HL-60 (cell line): ENCODE data around the gene ARMH2.

Source experiments
- DNase-seq, 2 experiments: peaks; one replicate each; pipeline ENCODE4 v3.0.0-alpha.2; 2010 to 2020; ENCODE audit warnings: low read depth in 1 of 2, low spot score in 1 of 2
- H3K27ac ChIP-seq: fragments of 250-450 bp; sonication (Bioruptor Pico); replicated peaks from 2 replicates; pipeline ENCODE4 v1.5.1; 2020; ENCODE audit warnings: mild to moderate bottlenecking, moderate library complexity
- H3K27me3 ChIP-seq: fragments of 250-450 bp; sonication (Bioruptor Pico); 2 replicates; pipeline ENCODE4 v1.5.1; 2021; ENCODE audit warnings: mild to moderate bottlenecking, moderate library complexity; ENCODE audit not compliant: insufficient read depth, poor library complexity, severe bottlenecking
- H3K4me3 ChIP-seq: replicated peaks from 2 replicates; pipeline ENCODE4 v1.5.1; 2011; ENCODE audit warnings: mild to moderate bottlenecking, control low read depth, low read length; ENCODE audit not compliant: insufficient read depth
- CTCF ChIP-seq: IDR thresholded peaks from one replicate; pipeline ENCODE4 v1.5.1; 2011; ENCODE audit warnings: low read length, control low read depth, inconsistent platforms; ENCODE audit not compliant: insufficient read depth
- GABPA ChIP-seq: IDR thresholded peaks from 2 replicates; pipeline ENCODE4 v1.6.1; 2012; ENCODE audit warnings: low read depth
- POLR2AphosphoS5 ChIP-seq: IDR thresholded peaks from 2 replicates; pipeline ENCODE4 v1.6.1; 2012; ENCODE audit warnings: low read depth
- REST ChIP-seq: IDR thresholded peaks from 2 replicates; pipeline ENCODE4 v1.6.1; 2012; ENCODE audit warnings: low read depth; ENCODE audit not compliant: insufficient replicate concordance
- SPI1 ChIP-seq: IDR thresholded peaks from 2 replicates; pipeline ENCODE4 v1.6.1; 2012; ENCODE audit warnings: low read depth, mild to moderate bottlenecking, borderline replicate concordance

The ARMH2 gene

GRCh38 chr6:24778121-24778520, 20.6 kb downstream of the ARMH2 start:
- H3K4me3 ChIP-seq: no peak overlapping the region
- no peak for DNase-seq
- TF ChIP-seq REST: no peak
- no peak for TF ChIP-seq POLR2AphosphoS5
- no peak for TF ChIP-seq CTCF
- TF ChIP-seq GABPA: no peak
- TF ChIP-seq SPI1: no peak
- no peak overlapping the region for H3K27ac ChIP-seq
- no peaks in the 10 kb centered on the region for H3K27me3 ChIP-seq

- H3K27ac ChIP-seq: no peak overlapping the region
- DNase-seq: no peak
- H3K4me3 ChIP-seq: peak overlapping the region; percentile 90
- no peaks in the 10 kb centered on the region for H3K27me3 ChIP-seq
- TF ChIP-seq SPI1 (no peak), REST (no peak), POLR2AphosphoS5 (no peak), CTCF (no peak), GABPA (no peak)
Observed at GRCh38 chr6:24777227-24777626, 21.5 kb downstream of the ARMH2 start.

- TF ChIP-seq SPI1 (no peak), CTCF (no peak), REST (no peak), GABPA (no peak), POLR2AphosphoS5 (no peak)
- Histone ChIP-seq H3K27me3 (no peaks in the 10 kb centered on the region), H3K4me3 (peak overlapping the region; percentile 90), H3K27ac (peak overlapping the region; percentile 99)
- DNase-seq: no peak
Observed at GRCh38 chr6:24775520-24776058, 23.1 kb downstream of the ARMH2 start.
